Loucy (cell line): Measurements from ENCODE around the gene EFCAB8.

Experiments used
- H2AFZ ChIP-seq: fragments of 200-600 bp; sonication (generic); 2 replicates; pipeline ENCODE4 v1.6.0; 2016; ENCODE audit warnings: antibody characterized with exemption, mild to moderate bottlenecking, low read length, moderate library complexity
- H3F3A ChIP-seq: fragments of 200-600 bp; 2 replicates; pipeline ENCODE4 v1.6.0; 2016; ENCODE audit warnings: antibody characterized with exemption, low read depth, mild to moderate bottlenecking
- H3K27me3 ChIP-seq: fragments of 200-600 bp; sonication (generic); 2 replicates; pipeline ENCODE4 v1.6.1; 2014; ENCODE audit warnings: low read length, mild to moderate bottlenecking; ENCODE audit not compliant: insufficient read depth, poor library complexity, severe bottlenecking
- H3K36me3 ChIP-seq: fragments of 200-600 bp; sonication (generic); 2 replicates; pipeline ENCODE4 v1.6.1; 2016; ENCODE audit warnings: low read length; ENCODE audit not compliant: insufficient read depth
- H3K4me1 ChIP-seq: fragments of 200-600 bp; sonication (generic); 2 replicates; pipeline ENCODE4 v1.5.1; 2014; ENCODE audit warnings: low read length, mild to moderate bottlenecking; ENCODE audit not compliant: insufficient read depth, poor library complexity, severe bottlenecking
- H3K4me2 ChIP-seq: fragments of 200-600 bp; sonication (generic); 2 replicates; pipeline ENCODE4 v1.6.0; 2014; ENCODE audit warnings: antibody characterized with exemption, low read length, low read depth, mild to moderate bottlenecking; ENCODE audit not compliant: poor library complexity, severe bottlenecking
- H3K4me3 ChIP-seq: fragments of 200-600 bp; sonication (generic); 2 replicates; pipeline ENCODE4 v1.5.1; 2014; ENCODE audit warnings: low read length, mild to moderate bottlenecking, mixed read lengths; ENCODE audit not compliant: poor library complexity, severe bottlenecking
- H3K79me2 ChIP-seq: fragments of 200-600 bp; sonication (generic); 2 replicates; pipeline ENCODE4 v1.6.1; 2014; ENCODE audit warnings: low read length; ENCODE audit not compliant: insufficient read depth
- H3K9ac ChIP-seq: fragments of 200-600 bp; sonication (generic); 2 replicates; pipeline ENCODE4 v1.6.0; 2014; ENCODE audit warnings: mild to moderate bottlenecking, low read depth, low read length, moderate library complexity; ENCODE audit not compliant: poor library complexity, severe bottlenecking
- H3K9me2 ChIP-seq: fragments of 200-600 bp; sonication (generic); replicated peaks from 2 replicates; pipeline ENCODE4 v1.6.1; 2016; ENCODE audit warnings: low read depth, low read length, mixed read lengths
- H3K9me3 ChIP-seq: fragments of 200-600 bp; sonication (generic); 2 replicates; pipeline ENCODE4 v1.6.1; 2014; ENCODE audit warnings: mild to moderate bottlenecking, antibody characterized with exemption, low read length, low read depth; ENCODE audit not compliant: insufficient read depth
- H4K20me1 ChIP-seq: fragments of 200-600 bp; sonication (generic); 2 replicates; pipeline ENCODE4 v1.6.0; 2014; ENCODE audit warnings: antibody characterized with exemption, low read length, mild to moderate bottlenecking; ENCODE audit not compliant: insufficient read depth, poor library complexity, severe bottlenecking
- EZH2phosphoT487 ChIP-seq: fragments of 200-600 bp; IDR thresholded peaks from 2 replicates; pipeline ENCODE4 v1.6.1; 2018; ENCODE audit warnings: antibody characterized with exemption, mild to moderate bottlenecking, moderate library complexity, borderline replicate concordance
- TF ChIP-seq, protein P1 (sequence below): fragments of 200-600 bp; sonication (generic); conservative IDR thresholded peaks from 2 replicates; pipeline ENCODE4 v1.5.1; 2014; ENCODE audit warnings: mild to moderate bottlenecking, antibody characterized with exemption, low read length

The EFCAB8 gene

DNA sequence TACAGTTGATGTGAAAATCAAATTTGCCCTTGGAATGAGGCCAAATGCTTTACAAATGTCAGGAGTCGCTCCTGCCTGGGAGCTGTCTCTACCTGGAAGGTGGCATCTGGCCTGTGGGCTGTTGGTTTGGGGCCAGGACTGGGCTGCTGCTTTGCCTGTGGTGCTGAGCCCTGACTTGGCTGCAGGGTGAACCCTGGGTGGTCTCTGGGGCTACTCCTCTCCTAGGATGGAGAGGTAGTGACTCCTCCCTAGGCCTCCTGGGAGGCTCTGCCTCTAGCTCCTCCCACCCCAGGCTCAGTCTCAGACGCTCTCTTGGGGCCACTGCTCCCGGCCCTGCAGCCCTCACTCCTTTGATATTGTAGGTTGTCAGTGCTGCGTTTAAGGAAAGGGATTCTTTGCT lies 47.5 kb downstream of the EFCAB8 start:
- no peak overlapping the region for H3K4me3 ChIP-seq
- H2AFZ ChIP-seq: no peak overlapping the region
- no peaks in the 10 kb centered on the region for H3K27me3 ChIP-seq
- no peaks in the 10 kb centered on the region for H3F3A ChIP-seq
- no peaks in the 10 kb centered on the region for H3K9me3 ChIP-seq
- TF ChIP-seq, protein P1, sequence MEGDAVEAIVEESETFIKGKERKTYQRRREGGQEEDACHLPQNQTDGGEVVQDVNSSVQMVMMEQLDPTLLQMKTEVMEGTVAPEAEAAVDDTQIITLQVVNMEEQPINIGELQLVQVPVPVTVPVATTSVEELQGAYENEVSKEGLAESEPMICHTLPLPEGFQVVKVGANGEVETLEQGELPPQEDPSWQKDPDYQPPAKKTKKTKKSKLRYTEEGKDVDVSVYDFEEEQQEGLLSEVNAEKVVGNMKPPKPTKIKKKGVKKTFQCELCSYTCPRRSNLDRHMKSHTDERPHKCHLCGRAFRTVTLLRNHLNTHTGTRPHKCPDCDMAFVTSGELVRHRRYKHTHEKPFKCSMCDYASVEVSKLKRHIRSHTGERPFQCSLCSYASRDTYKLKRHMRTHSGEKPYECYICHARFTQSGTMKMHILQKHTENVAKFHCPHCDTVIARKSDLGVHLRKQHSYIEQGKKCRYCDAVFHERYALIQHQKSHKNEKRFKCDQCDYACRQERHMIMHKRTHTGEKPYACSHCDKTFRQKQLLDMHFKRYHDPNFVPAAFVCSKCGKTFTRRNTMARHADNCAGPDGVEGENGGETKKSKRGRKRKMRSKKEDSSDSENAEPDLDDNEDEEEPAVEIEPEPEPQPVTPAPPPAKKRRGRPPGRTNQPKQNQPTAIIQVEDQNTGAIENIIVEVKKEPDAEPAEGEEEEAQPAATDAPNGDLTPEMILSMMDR: no peak
- TF ChIP-seq EZH2phosphoT487: no peak
- no peaks in the 10 kb centered on the region for H3K36me3 ChIP-seq
- H3K4me1 ChIP-seq: no peaks in the 10 kb centered on the region
- no peaks in the 10 kb centered on the region for H3K79me2 ChIP-seq
- no peak overlapping the region for H3K9ac ChIP-seq
- no peaks in the 10 kb centered on the region for H3K9me2 ChIP-seq
- no peak overlapping the region for H3K4me2 ChIP-seq
- no peaks in the 10 kb centered on the region for H4K20me1 ChIP-seq

DNA sequence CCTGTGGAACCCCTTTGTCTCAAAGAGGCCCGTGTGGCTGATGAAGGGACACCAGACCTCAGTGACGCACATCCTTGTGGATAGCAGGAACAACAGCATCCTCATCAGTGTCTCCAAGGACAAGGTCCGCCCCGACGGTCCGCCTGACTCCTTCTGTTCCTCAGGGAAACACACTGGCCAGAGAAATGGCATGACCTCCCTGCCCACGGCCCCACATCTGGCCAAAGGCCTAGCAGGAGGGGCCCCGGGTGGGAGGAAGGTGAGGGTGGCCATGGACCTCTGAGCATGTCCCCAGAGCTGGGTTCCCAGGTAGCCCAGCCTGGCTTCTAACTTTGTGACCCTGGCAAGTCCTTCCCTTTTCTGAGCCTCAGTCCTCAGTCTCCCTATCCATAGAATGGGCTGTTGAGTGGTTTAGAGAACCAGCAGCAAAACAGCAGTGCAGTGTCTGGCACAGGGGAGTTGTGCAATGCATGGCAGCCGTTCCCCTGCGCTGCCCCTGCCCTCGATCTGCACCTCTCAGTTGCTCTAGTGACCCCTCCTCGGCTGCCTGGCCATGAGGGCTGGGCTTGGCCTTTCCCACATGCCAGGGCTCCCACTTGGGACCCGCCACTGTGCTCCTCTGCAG lies 48.3 kb downstream of the EFCAB8 start:
- H3K4me1 ChIP-seq: no peaks in the 10 kb centered on the region
- H3K4me2 ChIP-seq: no peak overlapping the region
- no peaks in the 10 kb centered on the region for H3K9me2 ChIP-seq
- no peaks in the 10 kb centered on the region for H3K36me3 ChIP-seq
- no peaks in the 10 kb centered on the region for H3K9me3 ChIP-seq
- H2AFZ ChIP-seq: no peak overlapping the region
- no peaks in the 10 kb centered on the region for H3K79me2 ChIP-seq
- H3K27me3 ChIP-seq: no peaks in the 10 kb centered on the region
- H3F3A ChIP-seq: no peaks in the 10 kb centered on the region
- no peaks in the 10 kb centered on the region for H4K20me1 ChIP-seq
- H3K4me3 ChIP-seq: no peak overlapping the region
- no peak for TF ChIP-seq EZH2phosphoT487
- TF ChIP-seq, protein P1: no peak
- no peak overlapping the region for H3K9ac ChIP-seq

DNA sequence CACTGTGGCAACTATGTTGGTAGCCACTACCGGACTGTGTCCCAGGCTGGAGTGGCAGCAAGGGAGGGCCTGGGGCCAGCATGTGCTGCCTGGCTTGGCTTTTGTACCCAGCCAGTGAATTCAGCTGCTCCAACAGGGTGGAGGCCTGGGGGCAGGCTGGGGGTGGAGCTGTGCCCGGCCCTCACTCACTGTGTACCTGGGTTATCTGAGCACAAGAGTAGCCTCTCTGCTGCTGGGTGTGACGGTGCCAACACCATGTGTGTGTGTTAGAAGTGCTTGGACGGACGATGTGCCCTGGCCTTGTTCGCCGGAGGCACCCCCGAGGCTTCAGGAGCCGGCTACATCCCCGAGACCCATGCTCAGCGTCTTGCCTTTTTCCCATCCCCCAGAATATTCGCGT lies 49.2 kb downstream of the EFCAB8 start:
- no peak overlapping the region for H3K4me2 ChIP-seq
- no peaks in the 10 kb centered on the region for H3K9me2 ChIP-seq
- H3K9me3 ChIP-seq: no peaks in the 10 kb centered on the region
- H3K4me3 ChIP-seq: no peak overlapping the region
- no peaks in the 10 kb centered on the region for H3K4me1 ChIP-seq
- no peaks in the 10 kb centered on the region for H3K79me2 ChIP-seq
- no peak overlapping the region for H3K9ac ChIP-seq
- no peaks in the 10 kb centered on the region for H3F3A ChIP-seq
- no peaks in the 10 kb centered on the region for H4K20me1 ChIP-seq
- TF ChIP-seq, protein P1: no peak
- no peak for TF ChIP-seq EZH2phosphoT487
- H2AFZ ChIP-seq: no peak overlapping the region
- H3K27me3 ChIP-seq: no peaks in the 10 kb centered on the region
- H3K36me3 ChIP-seq: no peaks in the 10 kb centered on the region
